ENCODE results near the gene C12orf75.
"Not testable (repeated sequence)": the region's sequence is repeated elsewhere in the genome, so short reads cannot be mapped to it uniquely, and the experiment has no call there.

The C12orf75 gene

GRCh38 chr12:105310476-105311085 is 19.9 kb upstream of the C12orf75 start:
- not testable (repeated sequence) for DNase-seq

- not testable (repeated sequence) for DNase-seq
Observed at GRCh38 chr12:105311936-105312335, 18.6 kb upstream of the C12orf75 start.

DNA sequence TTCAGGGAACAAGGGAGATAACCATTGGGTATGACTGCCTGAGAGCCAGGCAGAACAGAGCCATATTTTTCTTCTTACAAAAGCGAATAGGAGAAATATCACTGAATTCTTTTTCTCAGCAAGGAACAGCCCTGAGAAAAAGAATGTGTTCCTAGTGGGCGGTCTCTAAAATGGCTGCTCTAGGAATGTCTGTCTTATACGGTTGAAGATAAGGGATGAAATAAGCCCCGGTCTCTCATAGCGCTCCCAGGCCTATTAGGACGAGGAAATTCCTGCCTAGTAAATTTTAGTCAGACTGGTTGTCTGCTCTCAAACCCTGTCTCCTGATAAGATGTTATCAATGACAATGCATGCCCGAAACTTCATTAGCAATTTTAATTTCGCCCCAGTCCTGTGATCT is 16.7 kb upstream of the C12orf75 start:
- not testable (repeated sequence) for DNase-seq

- no peak for DNase-seq
Observed at GRCh38 chr12:105315130-105315529, 15.4 kb upstream of the C12orf75 start.

DNA sequence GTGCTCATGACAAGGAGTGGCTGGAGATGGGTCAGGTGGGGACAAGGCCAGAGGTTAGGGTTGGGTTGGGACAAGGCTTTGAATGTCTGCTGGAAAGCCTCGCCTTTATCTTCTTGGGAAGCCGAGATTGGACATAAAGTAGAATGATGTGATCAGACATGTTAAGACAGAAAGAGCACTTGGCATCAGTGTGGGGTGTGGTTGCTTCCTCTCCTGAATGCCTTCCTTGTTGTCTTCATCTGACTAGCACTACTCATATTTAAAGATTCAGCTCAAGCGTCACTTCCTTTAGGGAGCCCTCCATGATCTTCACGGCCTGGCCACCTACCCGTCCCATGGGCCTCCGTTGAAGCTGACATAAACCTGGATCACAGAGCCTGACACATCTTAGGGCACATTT is 14.8 kb upstream of the C12orf75 start:
- DNase-seq: no peak

GRCh38 chr12:105316931-105317852 is 13.3 kb upstream of the C12orf75 start:
- DNase-seq: no peak

GRCh38 chr12:105317942-105318621 is 12.4 kb upstream of the C12orf75 start:
- no peak for DNase-seq

- DNase-seq: no peak
Observed at GRCh38 chr12:105318651-105319483, 11.6 kb upstream of the C12orf75 start.

- DNase-seq: no peak
Observed at GRCh38 chr12:105319691-105320209, 10.7 kb upstream of the C12orf75 start.

- DNase-seq: no peak
Observed at GRCh38 chr12:105321125-105321524, 9.4 kb upstream of the C12orf75 start.

GRCh38 chr12:105322070-105322469 is 8.4 kb upstream of the C12orf75 start:
- DNase-seq: no peak

- DNase-seq: no peak
Observed at GRCh38 chr12:105324704-105325103, 5.8 kb upstream of the C12orf75 start.

GRCh38 chr12:105325117-105325516 is 5.4 kb upstream of the C12orf75 start:
- DNase-seq: no peak

GRCh38 chr12:105329926-105330282 is 587 bp upstream of the C12orf75 start:
- no peak for DNase-seq

DNA sequence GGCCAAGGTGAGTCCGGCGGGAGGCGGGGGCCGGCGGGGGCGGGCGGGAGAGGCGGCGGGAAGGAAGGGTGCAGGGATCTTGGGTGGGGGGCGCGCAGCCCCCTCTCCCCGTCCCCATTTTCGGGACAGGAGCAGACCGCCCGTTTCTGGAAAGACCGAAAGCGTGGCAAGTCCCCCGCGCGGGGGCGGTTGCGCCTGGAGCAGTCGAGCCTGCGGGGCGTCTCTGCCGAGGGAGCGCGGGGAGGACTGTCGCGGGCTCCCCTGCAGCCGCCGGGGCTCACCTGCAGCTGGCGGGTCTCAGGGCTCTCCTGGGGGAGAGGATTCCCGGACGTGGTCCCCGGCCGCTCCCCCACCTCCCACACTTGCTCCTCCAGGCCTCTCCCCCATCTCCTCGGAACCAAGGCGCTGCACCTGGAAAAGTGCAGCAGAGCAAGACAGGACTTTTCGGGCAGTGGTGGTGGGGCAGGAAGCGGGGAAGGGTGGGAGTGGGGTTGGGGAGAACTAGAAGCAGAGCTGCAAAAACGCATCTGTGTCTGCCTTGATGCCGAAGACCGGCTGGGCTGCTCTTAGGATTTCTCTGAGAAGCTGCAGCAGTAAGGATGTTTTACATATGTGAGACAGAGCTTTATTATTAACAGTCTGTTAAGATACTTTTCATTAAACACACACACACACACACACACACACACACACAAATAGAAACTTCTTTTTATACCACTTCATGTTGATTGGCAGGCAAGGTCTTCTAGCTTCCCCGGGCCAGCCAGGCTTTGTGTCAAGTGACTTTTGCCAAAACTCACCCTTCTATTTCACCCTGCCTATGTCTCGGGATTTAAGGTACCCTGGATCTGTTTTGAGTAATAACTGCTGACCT is 677 bp downstream of the C12orf75 start:
- DNase-seq: peak in 1 of 2 experiments; percentile 67

GRCh38 chr12:105331805-105332251 is 1.3 kb downstream of the C12orf75 start:
- DNase-seq: peak; percentile 35 to 39

GRCh38 chr12:105332286-105332685 is 1.8 kb downstream of the C12orf75 start:
- DNase-seq: not testable (repeated sequence)

DNA sequence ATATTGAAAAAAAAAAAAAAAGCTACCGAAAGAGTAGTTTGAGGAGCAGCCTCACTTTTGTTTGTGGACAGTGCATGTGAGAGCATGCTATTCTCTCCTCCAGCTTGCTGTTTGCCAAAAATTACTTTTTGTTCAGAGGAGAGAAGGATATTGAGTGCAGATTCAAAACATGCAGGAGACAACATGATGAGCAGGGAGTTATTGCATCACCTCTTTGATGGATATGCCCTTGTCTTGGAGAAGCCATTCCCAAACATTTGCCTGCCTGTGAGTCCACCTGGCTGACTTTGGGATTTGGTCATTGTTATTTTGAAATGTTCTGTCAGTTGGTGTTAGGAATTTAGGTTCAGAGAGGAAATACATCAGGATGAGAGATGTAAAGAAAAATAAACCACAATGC is 2.4 kb downstream of the C12orf75 start:
- DNase-seq: no peak

DNA sequence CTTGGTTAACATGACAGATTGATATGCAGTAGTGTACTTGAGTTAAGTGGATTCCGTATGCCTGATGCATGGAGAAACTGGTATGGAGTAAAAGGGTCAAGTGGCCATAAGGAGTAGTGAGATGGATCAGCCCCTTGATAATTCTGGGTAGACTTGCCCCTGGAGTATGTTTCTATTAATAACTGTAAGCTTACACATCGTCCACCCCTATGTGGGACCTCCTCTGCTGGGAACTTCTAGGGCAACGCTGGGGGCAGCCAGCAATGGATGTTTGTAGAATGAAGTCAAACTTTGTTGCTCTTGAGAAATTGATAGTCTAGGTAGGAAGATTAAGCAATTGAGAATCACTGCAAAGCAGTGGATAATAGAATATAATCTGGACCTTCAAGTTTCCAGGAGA is 3.5 kb downstream of the C12orf75 start:
- DNase-seq: no peak

GRCh38 chr12:105334582-105334981 is 4.1 kb downstream of the C12orf75 start:
- no peak for DNase-seq

GRCh38 chr12:105335856-105336255 is 5.4 kb downstream of the C12orf75 start:
- no peak for DNase-seq
